Keratinocyte (primary cell): ENCODE results near the gene RASD1. TPM values are rescaled to one million over a fixed set of nuclear protein-coding genes. Genes with fewer than 3 reads are reported as not detected.

Source experiments
- DNase-seq: peaks from one replicate; pipeline ENCODE4 v3.0.0-alpha.2; 2011; ENCODE audit warnings: low read depth, missing footprints, low spot score
- FAIRE-seq: peaks from 2 replicates; lab custom pipeline; 2011; peaks lifted over from hg19 to GRCh38; lab: Jason Lieb, UNC
- H2AFZ ChIP-seq: 2 replicates; pipeline ENCODE4 v1.6.0; 2012; ENCODE audit warnings: low read length, control low read depth, inconsistent platforms; ENCODE audit not compliant: control insufficient read depth
- H3K27ac ChIP-seq: 2 replicates; pipeline ENCODE4 v1.5.1; 2011; ENCODE audit warnings: low read length; ENCODE audit not compliant: control insufficient read depth, insufficient read depth
- H3K27me3 ChIP-seq: 3 replicates; pipeline ENCODE4 v1.6.0; 2011; ENCODE audit warnings: low read length; ENCODE audit not compliant: control insufficient read depth, insufficient read depth; ENCODE audit errors: extremely low read depth
- H3K36me3 ChIP-seq, 2 experiments: 2 replicates in 1 of 2; 3 replicates in 1 of 2; pipeline ENCODE4 v1.5.1; 2011; ENCODE audit warnings: low read length in 2 of 2, mild to moderate bottlenecking in 1 of 2; ENCODE audit not compliant: control insufficient read depth in 2 of 2, insufficient read depth in 2 of 2; ENCODE audit errors: extremely low read depth in 1 of 2
- H3K4me1 ChIP-seq: 3 replicates; pipeline ENCODE4 v1.5.1; 2011; ENCODE audit warnings: low read length; ENCODE audit not compliant: control insufficient read depth, insufficient read depth; ENCODE audit errors: extremely low read depth
- H3K4me2 ChIP-seq: 3 replicates; pipeline ENCODE4 v1.6.0; 2011; ENCODE audit warnings: low read depth, low read length; ENCODE audit not compliant: control insufficient read depth, insufficient read depth; ENCODE audit errors: extremely low read depth
- H3K4me3 ChIP-seq, 3 experiments: fragments of 200-600 bp in 1 of 3; sonication (generic) in 1 of 3; 2 replicates in 2 of 3; 3 replicates in 1 of 3; pipeline ENCODE4 v1.5.1; 2011 to 2016; ENCODE audit warnings: low read length in 3 of 3, mild to moderate bottlenecking in 3 of 3, control low read depth in 2 of 3, inconsistent platforms in 1 of 3, low read depth in 1 of 3, mixed read lengths in 1 of 3, mixed run types in 1 of 3, moderate library complexity in 1 of 3; ENCODE audit not compliant: control insufficient read depth in 2 of 3, insufficient read depth in 2 of 3; ENCODE audit errors: extremely low read depth in 1 of 3
- H3K79me2 ChIP-seq: 2 replicates; pipeline ENCODE4 v1.6.0; 2012; ENCODE audit warnings: low read length; ENCODE audit not compliant: control insufficient read depth, insufficient read depth
- H3K9ac ChIP-seq: 3 replicates; pipeline ENCODE4 v1.6.0; 2011; ENCODE audit warnings: low read length; ENCODE audit not compliant: control insufficient read depth, insufficient read depth; ENCODE audit errors: extremely low read depth
- H3K9me1 ChIP-seq: 3 replicates; pipeline ENCODE4 v1.6.0; 2011; ENCODE audit warnings: low read length; ENCODE audit not compliant: control insufficient read depth, insufficient read depth; ENCODE audit errors: extremely low read depth
- H3K9me3 ChIP-seq: 2 replicates; pipeline ENCODE4 v1.5.1; 2012; ENCODE audit warnings: low read depth, low read length; ENCODE audit not compliant: control insufficient read depth
- H4K20me1 ChIP-seq: 3 replicates; pipeline ENCODE4 v1.6.0; 2011; ENCODE audit warnings: low read length; ENCODE audit not compliant: control insufficient read depth, insufficient read depth; ENCODE audit errors: extremely low read depth
- EZH2 ChIP-seq: IDR thresholded peaks from one replicate; pipeline ENCODE4 v1.6.1; 2012; ENCODE audit warnings: inconsistent platforms, mild to moderate bottlenecking, low read length, moderate library complexity
- dilution Hi-C: fragments of 300-500 bp; cut with MboI; formaldehyde crosslinking; loops from one replicate; pipeline ENCODE4 v1.7.0; 2020; ENCODE audit warnings: low sequenced_read_pairs; ENCODE audit not compliant: extremely low pct_ligation_motif_present
- polyA plus RNA-seq, 5 experiments: library from polyadenylated mRNA; depleted of rRNA in 3 of 5; stranded (reverse) in 3 of 5; stranded (forward) in 1 of 5; unstranded in 1 of 5; fragments of >200 nt; gene quantifications; 1 replicate in 1 of 5; 2 replicates in 3 of 5; 3 replicates in 1 of 5; pipeline versions ENCODE4 v1.2.1 to v1.2.3, GENCODE V29; 2011 to 2012; ENCODE audit warnings: missing spikeins in 2 of 5, low read depth in 1 of 5, low replicate concordance in 1 of 5
- TF ChIP-seq, protein P1 (sequence below), 3 experiments: IDR thresholded peaks in 1 of 3; conservative IDR thresholded peaks in 1 of 3; optimal IDR thresholded peaks in 1 of 3; 2 replicates in 2 of 3; 3 replicates in 1 of 3; pipeline versions ENCODE3 to v1.5.1; 2011; ENCODE audit warnings: low read length in 3 of 3, mild to moderate bottlenecking in 3 of 3, moderate library complexity in 2 of 3, control low read depth in 1 of 3, inconsistent platforms in 1 of 3; ENCODE audit not compliant: insufficient read depth in 2 of 3; ENCODE audit errors: extremely low read depth in 1 of 3

Gene RASD1
- polyA plus RNA-seq, 1 donor (not counting 4 experiments of a cell fraction or from before 2014, with no cell fraction given), result 0.20 TPM

DNA sequence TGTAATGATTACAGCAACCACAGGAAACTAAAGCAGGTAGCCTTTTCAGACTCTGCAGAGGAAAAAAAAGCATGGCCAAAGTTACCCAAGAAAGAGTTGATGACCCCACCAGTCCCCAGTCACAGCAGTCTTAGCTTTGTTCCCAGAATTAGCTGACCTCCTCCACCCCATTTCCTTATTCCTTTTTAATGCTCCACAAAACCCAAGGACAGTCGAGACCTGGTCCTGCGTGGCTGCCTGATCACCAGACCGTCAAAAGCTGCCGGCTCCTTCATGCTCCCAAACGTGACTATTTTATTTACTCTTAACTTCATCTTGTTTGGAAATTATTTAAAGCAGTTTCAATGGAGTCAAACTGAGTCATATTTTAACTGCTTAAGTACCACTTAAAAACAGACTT is 48.1 kb downstream of the RASD1 start:
- no peak for FAIRE-seq
- Histone ChIP-seq H3K79me2 (no peaks in the 10 kb centered on the region), H4K20me1 (peaks cover 4% of the 10 kb centered on the region), H3K36me3 (no peaks in the 10 kb centered on the region), H3K9me1 (no peaks in the 10 kb centered on the region), H3K27ac (no peak overlapping the region), H2AFZ (no peak overlapping the region), H3K4me2 (no peak overlapping the region), H3K9ac (no peak overlapping the region), H3K27me3 (peaks cover 24% of the 10 kb centered on the region), H3K9me3 (no peaks in the 10 kb centered on the region), H3K4me3 (no peak overlapping the region), H3K4me1 (no peaks in the 10 kb centered on the region)
- TF ChIP-seq, protein P1, sequence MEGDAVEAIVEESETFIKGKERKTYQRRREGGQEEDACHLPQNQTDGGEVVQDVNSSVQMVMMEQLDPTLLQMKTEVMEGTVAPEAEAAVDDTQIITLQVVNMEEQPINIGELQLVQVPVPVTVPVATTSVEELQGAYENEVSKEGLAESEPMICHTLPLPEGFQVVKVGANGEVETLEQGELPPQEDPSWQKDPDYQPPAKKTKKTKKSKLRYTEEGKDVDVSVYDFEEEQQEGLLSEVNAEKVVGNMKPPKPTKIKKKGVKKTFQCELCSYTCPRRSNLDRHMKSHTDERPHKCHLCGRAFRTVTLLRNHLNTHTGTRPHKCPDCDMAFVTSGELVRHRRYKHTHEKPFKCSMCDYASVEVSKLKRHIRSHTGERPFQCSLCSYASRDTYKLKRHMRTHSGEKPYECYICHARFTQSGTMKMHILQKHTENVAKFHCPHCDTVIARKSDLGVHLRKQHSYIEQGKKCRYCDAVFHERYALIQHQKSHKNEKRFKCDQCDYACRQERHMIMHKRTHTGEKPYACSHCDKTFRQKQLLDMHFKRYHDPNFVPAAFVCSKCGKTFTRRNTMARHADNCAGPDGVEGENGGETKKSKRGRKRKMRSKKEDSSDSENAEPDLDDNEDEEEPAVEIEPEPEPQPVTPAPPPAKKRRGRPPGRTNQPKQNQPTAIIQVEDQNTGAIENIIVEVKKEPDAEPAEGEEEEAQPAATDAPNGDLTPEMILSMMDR (optimal IDR thresholded peaks at IDR 0.05 in 1 of 3, IDR thresholded peaks at IDR 0.05 in 1 of 3, conservative IDR thresholded peaks at IDR 0.05 in 1 of 3; ENCODE audit: extremely low read depth in 1 of 3, insufficient read depth in 2 of 3, low read length in 3 of 3), result no peak
- TF ChIP-seq EZH2, result no peak
- no peak for DNase-seq
- dilution Hi-C loops, result no loop called here

DNA sequence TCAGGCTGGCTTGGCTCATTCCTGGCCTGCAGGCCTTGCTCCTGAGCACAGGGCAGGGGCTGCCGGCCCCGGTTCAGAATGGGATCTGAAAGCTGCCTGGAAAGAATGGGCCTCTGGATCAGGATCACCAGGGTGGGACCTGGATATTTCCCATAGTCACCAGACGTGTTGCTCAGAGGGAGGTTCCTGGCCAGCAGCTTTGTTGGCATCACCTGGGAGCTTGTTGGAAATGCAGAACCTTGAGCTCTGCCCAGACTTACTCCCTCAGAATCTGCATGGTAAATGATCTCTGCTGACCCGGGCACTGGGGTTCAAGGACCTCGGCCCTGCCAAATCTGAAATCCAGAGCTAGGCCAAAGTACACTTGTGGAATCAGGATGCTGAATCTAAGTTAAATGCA is 48.9 kb downstream of the RASD1 start:
- TF ChIP-seq EZH2, result no peak
- TF ChIP-seq, protein P1 (optimal IDR thresholded peaks at IDR 0.05 in 1 of 3, IDR thresholded peaks at IDR 0.05 in 1 of 3, conservative IDR thresholded peaks at IDR 0.05 in 1 of 3; ENCODE audit: extremely low read depth in 1 of 3, insufficient read depth in 2 of 3, low read length in 3 of 3), result no peak
- Histone ChIP-seq H3K27me3 (peaks cover 24% of the 10 kb centered on the region), H3K27ac (no peak overlapping the region), H3K79me2 (no peaks in the 10 kb centered on the region), H4K20me1 (peaks cover 4% of the 10 kb centered on the region), H3K9ac (no peak overlapping the region), H3K9me1 (no peaks in the 10 kb centered on the region), H3K36me3 (no peaks in the 10 kb centered on the region), H3K9me3 (no peaks in the 10 kb centered on the region), H3K4me1 (no peaks in the 10 kb centered on the region), H3K4me2 (no peak overlapping the region), H3K4me3 (no peak overlapping the region), H2AFZ (no peak overlapping the region)
- dilution Hi-C loops, result no loop called here
- FAIRE-seq (no peak), DNase-seq (no peak)
